Measurements from ENCODE around the gene USE1. TPM values are rescaled to one million over a fixed set of nuclear protein-coding genes. Genes with fewer than 3 reads are reported as not detected.

Gene USE1
- total RNA-seq, 1 experiment from 2014 or later: 33.5 TPM

DNA sequence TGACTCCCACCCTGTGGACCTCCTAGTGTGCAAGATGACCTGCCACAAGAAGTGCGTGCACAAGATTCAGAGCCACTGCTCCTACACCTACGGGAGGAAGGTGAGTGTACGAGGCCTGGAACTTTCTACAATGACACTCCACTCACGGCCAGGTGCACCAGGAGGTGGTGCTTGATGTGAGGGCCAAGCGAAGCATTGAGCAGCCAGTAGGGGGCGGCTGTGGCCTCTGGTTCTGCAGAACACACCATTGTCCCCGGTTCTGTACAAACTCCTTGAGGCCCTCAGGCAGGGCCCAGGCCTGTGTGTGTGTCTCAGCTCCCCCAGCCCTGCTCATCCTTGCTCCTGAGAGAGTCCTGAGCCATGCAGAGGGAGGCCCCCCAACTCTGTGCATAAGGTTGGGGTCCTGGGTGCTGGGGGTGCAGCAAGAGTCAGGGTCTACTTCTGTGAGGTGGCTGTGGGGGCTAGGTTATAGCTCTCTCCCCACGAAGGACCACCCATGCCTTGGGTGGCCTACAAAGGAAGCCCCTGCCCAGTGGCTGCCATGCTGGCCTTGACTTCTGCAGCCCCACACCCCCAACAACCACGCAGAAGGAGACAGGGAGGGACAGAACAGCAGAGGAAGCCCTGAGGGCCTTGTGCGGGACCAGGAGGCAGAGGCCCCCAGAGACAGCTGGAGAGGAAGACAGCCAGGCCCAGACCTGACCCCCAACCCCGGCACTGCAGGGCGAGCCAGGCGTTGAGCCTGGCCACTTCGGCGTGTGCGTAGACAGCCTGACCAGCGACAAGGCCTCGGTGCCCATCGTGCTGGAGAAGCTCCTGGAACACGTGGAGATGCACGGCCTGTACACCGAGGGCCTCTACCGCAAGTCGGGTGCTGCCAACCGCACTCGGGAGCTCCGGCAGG lies 9.7 kb upstream of the USE1 start:
- peak; percentile 61 for DNase-seq (ENCODE audit: low read depth)

DNA sequence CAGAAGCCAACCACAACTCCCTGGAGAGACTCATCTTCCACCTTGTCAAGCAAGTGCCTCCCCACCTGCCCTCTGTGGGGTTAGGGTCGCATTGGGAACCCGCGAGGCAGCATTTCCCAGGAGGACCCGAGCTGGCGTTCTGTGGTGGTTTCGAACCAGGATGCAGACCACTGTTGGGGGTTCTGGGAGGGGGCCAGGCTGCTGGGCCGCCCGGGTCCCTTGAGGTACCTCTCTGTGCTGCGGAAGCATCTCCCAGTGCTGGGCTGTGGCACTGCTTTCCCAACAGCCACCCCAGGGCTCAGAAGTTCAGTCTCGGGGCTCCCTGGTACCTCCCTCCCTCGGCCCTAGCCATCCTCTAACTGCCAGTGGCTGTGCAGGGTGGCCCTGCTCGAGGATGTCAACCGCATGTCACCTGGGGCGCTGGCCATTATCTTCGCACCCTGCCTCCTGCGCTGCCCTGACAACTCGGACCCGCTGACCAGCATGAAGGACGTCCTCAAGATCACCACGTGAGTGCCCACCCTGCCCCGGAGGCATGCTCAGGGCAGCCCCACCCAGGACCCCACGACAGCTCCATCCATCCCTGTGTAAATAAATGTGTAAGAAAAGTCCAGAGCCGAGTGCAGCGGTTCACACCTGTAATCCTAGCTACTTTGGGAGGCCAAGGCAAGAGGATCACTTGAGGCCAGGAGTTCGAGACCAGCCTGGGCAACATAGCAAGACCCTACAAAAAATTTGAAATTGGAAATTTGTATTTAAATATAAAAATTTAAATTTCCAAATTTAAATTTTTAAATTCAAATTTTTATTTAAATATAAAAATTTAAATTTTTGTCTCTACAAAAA lies 8.2 kb upstream of the USE1 start:
- no peak for DNase-seq (ENCODE audit: low read depth)

DNA sequence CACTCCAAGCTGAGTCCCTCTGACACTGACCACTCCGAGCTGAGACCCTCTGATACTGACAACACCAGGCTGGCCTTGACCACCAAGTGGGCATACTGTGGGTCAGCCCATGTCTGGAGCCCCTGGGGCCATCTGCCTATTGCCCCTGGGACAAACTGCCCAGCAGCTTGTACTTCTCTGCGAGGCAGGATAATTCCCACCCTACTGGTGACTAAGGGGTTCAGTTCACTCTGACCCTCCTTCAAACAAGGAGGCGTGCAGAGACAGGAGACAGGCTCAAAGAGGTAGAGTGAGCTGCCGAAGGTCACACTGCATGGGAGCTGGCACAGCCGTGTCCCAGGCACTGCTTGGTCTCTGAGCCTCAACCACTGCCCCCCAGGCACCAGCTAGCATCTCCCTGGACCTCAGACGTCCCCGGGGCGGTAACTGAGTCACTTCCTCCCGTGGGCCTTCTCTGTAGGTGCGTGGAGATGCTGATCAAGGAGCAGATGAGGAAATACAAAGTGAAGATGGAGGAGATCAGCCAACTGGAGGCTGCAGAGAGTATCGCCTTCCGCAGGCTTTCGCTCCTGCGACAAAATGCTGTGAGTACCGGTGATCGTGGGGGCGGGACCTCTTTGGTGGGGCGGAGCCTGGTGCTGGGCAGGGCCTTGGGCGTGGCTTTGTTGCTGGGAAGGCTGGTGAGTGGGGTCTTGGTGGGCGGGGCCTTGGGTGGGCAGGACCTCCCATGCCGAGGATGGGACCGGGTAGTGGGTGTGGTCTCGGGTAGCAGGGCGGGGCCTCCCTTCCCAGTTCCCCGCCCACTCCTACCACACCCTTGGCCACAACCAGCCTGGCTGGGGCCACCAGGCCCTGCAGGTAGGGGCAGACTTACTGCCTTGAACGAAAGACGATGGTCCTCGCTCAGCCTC lies 5.8 kb upstream of the USE1 start:
- peak; percentile 73 for DNase-seq (ENCODE audit: low read depth)

DNA sequence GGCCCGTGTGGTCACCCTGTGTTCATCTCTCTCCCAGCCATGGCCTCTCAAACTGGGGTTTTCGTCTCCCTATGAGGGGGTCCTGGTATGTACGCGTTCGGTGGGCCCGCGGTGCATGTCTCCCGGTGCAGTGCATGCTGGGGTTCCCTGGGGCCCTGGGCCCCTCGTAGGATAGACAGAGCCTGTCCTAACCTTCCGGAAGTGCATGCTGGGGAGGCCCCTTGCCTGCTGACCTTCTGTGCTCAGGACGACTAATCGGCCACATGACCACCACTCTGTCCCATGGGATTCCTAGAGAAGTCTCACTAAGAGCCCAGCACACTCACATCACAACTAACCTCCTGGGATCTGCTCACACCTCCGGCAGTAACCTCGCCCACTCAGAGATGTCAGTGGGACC lies 4.9 kb upstream of the USE1 start:
- no peak for DNase-seq (ENCODE audit: low read depth)

DNA sequence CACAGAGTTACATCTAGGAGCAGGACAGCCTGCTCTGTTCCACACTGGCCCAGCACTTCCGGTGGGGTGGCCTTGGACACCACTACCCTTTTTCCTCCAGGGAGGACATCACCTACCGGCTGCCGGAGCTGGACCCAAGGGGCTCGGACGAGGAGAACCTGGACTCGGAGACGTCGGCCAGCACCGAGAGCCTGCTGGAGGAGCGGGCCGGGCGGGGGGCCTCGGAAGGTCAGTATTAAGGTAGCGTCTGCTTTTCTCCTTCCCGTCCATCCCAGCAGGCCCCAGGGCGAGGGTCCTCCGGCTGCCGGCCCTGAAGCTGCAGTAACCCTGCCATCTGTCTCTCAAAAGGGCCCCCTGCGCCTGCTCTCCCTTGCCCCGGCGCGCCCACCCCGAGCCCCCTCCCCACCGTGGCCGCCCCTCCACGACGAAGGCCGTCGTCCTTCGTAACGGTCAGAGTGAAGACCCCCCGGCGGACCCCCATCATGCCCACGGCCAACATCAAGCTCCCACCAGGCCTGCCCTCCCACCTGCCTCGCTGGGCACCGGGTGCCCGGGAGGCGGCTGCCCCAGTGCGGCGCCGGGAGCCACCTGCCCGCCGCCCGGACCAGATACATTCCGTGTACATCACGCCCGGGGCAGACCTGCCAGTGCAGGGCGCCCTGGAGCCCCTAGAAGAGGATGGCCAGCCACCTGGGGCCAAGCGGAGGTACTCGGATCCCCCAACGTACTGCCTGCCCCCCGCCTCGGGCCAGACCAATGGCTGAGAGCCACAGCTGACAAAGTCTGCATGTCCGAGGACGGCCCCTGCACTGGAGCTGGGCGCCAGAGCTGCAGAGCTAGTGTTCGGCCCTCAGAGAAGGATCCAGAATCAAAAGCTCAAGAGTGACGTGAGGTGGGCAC lies 3.4 kb upstream of the USE1 start:
- DNase-seq (ENCODE audit: low read depth): no peak

DNA sequence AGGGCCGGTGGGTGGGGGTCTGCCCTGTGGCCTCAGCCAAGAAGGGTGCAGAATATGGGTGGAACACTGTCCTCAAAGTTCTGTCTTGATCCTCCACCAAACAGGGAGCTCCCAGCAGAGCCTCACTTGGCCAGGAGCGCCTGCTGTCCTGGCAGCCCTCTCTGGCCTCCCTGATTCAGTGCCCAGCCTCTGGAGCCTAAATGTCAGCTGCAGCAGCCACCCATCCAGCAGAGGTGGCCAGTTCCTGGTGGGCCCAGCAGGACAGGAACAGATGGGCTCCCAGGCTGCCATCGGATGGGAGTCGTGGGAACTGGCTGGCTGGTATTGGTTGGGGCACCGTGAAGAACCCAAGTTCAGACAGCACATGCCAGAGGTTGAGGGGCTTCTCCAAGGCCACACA lies 1.8 kb upstream of the USE1 start:
- DNase-seq (ENCODE audit: low read depth): no peak

DNA sequence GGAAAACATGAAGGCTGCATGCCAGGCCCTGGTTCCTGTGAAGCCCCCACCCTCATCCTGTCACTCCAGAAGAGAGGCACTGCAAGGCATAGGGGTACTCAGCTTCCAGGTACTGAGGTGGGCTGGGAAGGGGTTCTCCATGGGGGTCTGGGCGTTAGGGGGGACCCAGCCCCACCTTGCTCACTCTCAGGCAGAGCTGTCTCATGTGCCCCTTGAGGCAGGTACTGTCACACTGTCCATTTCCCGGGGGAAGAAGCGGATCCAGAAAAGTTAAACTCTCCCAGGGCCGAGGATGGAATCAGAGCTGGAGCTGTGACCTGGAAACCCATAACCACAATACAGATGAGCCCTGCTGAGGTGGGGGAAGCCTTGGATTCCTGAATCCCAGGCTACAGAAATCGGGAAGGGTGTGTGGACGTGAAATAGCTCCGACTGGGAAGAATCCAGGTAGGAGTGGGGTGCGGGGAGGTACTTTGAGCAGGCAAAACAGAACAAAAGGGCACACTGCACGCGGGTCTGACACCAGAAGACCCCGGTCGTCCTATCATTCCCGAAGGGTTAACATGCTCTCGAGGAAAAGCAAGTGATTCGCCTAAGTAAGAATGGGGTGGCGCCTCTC lies 540 bp upstream of the USE1 start:
- no peak for DNase-seq (ENCODE audit: low read depth)

DNA sequence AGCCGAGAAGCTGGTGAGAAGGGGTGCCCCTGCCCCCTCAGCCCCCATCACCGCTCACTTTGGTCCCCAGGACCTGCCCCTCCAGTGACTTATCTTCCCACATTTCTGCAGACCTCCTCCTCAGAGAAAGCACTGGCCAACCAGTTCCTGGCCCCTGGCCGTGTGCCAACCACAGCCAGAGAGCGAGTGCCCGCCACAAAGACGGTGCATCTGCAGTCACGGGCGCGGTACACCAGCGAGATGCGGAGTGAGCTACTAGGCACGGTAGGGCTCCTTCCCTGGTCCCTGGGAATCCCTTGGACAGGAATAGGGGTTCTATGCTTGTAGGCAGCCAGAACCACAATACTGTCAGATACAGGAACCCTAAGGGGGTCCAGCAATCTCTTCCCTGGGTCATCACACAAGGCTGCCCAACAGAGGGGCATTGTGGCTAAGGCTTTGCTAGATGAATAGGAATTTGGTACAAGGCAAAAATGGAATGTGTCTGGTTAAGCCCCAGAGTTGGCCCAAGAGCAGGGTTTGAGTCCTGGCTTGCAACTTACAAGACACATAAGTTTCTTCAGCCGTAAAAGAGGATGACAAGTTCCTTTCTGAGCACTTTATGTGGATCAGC lies 1.0 kb downstream of the USE1 start:
- DNase-seq (ENCODE audit: low read depth): no peak

DNA sequence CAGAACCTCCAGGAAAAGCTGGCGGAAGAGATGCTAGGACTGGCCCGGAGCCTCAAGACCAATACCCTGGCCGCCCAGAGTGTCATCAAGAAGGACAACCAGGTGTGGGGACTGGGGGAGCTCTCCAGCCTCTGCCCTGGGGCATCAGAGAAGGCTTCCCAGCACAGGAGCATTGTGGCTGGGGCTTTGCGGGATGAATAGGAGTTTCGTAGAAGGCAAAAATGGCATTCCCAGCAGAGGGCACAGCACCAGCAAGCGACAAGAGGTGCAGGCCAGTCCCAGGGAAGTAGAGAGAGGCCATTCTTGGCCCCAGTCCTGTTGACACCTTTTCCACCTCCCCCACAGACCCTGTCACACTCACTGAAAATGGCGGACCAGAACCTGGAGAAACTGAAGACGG lies 4.1 kb downstream of the USE1 start:
- DNase-seq (ENCODE audit: low read depth): no peak

DNA sequence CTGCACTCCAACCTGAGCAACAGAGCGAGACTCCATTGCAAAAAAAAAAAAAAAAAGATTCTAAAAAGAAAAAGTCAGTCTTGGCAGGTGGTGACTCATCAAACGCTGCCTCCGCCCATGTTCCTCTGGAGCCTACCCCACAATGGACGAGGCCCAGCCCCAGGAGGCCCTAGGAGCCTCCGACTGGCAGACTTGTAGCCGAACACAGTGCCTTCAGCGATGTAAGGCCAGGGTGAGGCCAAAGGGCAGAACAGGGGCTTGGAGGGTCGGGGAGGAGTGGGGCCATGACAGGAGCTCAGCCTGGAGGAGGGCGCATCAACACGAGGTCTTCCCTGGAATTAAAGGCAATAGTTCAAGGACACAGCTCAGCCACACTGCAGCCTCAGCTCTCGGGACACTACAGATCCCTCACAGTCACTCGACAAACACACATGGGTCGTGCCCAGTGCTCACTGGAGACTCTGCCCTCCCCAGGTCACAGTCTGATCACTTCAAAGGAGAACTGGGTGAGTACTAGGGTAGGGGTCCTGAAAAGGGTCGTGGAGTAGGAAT lies 5.1 kb downstream of the USE1 start:
- DNase-seq (ENCODE audit: low read depth): peak; percentile 89

DNA sequence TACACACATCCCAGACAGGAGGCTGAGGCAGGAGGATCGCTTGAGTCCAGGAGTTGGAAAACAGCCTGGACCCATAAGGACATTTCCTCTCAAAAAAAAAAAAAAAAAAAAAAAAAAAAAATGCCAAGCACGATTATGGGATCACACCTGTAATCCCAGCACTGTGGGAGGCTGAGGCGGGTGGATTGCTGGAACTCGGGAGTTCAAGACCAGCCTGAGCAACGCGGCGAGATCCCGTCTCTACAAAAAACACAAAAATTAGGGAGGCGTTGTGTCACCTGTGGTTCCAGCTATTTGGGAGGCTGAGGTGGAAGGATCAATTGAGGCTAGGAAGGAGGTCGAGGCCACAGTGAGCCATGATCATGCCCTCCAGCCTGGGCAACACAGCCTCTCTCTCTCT lies 9.9 kb downstream of the USE1 start:
- no peak for DNase-seq (ENCODE audit: low read depth)

DNA sequence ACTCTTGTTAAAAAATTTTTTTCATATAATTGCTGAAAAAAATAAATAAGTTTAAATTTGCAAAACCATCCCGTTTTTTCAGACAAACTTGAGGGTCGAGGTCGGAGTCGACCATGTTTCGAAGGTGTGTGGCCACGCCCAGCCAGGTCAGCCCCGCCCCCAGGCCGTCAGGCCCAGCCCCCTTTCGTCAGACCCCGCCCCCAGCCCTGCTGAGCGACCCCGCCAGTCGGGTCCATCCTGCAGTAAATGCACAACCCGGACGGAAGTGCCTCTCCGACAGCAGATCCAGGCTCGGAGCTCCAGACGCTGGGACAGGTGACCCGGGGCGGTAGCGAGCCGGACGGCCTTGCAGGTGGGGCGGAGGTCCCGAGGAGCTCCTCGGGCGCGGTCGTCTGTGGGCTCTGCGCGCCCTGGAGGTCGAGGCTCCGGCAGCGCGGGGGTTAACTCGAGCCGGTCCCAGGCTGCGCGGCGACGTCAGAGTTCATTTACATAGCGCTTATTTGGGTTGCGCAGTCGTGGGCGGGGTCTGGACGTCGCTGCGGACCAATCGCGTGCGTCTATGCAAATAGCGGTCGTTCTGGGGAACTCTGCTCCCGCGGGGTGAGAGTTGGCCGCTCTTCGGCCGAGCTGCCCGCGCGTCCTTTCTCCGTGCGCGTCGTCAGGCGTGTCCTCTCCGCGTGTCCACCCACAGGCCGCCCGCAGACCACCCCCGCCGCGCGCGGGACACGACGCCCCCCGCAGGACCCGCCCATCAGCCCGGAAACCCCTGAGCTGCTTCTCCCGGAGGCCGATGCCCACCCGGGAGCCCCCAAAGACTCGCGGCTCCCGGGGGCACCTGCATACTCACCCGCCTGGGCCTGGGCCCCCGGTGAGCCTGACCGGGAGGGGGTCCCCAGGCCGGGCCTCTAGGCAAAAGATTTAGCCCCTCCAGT lies 11.1 kb downstream of the USE1 start, which contains the start of gene OCEL1:
OCEL1 (plus strand) TSS at position 225 of the 932 bp plus-strand sequence; CDS start at position 247, 22 bp downstream.
- DNase-seq (ENCODE audit: low read depth): peak; percentile 99

DNA sequence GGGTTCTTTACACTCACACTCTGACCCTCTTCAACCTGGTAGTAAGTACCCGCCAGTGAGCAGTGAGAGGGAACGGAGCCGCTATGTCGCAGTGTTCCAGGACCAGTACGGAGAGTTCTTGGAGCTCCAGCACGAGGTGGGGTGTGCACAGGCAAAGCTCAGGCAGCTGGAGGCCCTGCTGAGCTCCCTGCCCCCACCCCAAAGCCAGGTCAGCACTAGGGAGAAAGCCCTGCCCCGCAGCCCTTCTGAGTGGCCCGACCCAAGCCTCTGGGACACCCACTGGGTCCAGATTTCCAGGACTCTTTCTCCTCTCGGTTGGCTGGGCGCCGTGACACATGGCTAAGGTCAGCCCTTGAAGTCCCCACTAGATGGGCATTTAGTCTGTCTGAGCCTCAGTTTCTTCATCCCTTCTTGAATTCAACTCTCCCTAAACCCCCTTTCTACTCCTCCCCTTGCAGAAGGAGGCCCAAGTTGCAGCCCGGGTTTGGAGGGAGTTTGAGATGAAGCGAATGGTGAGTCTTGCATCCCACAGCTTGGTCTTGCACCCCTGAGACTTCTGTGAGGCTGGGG lies 12.7 kb downstream of the USE1 start:
- DNase-seq (ENCODE audit: low read depth): no peak

DNA sequence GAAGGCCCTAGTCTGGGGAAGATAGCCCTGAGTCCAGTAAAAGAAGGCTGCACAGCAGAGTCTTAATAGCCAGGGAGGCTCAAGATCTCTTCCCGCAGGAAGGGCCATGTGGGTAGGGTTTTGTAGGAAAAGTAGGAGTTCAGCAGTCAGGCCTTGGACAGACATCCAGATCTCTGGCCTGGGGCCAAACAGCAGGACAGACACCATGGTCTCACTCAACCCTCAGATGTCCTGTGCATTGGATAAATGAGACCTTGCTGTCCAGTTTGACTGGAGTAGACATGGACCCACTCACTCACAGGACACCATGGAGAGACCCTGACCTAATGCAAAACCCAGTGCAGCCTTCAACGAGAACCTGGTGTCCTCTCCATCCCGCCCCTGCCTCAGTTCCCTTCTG lies 14.7 kb downstream of the USE1 start:
- DNase-seq (ENCODE audit: low read depth): no peak

DNA sequence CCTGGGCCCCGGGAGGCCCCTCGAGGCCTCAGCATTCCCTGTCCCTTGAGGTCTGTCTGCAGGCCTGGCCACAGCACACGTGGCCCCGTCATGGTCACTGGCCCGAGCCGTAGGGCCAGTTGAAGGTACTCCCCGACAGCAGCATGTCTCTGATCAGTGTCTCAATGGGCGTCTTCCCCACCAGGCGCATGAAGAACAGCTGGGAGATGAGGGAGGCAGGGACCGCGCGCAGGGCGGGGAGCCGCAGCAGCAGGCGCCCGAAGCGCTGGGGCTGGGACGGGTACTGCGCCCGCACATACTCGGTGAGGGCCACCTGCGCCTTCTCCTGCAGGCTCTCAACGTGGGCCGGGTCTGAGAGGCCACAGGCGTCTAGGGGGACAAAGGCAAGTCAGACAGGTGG lies 17.1 kb downstream of the USE1 start:
- no peak for DNase-seq (ENCODE audit: low read depth)

DNA sequence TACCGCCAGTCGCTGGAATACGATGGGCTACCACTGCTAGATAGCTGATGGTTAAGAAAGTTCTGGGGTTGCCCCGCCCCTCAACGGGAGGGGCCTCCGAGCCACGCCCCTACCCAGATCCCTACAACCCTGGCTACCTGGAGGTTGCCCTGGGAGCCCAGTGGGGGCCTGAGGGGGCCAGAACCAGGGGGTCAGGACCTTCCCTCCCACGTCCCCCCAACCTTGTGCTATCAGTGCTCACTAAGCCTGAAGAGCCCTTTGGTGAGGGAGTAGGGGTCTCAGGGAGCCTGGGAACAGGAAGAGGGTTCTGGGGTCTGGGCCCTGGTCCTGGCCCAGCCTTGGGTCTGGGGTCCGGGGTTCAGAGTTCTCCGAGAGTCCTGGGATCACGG lies 19.7 kb downstream of the USE1 start:
- peak; percentile 72 for DNase-seq (ENCODE audit: low read depth)

DNA sequence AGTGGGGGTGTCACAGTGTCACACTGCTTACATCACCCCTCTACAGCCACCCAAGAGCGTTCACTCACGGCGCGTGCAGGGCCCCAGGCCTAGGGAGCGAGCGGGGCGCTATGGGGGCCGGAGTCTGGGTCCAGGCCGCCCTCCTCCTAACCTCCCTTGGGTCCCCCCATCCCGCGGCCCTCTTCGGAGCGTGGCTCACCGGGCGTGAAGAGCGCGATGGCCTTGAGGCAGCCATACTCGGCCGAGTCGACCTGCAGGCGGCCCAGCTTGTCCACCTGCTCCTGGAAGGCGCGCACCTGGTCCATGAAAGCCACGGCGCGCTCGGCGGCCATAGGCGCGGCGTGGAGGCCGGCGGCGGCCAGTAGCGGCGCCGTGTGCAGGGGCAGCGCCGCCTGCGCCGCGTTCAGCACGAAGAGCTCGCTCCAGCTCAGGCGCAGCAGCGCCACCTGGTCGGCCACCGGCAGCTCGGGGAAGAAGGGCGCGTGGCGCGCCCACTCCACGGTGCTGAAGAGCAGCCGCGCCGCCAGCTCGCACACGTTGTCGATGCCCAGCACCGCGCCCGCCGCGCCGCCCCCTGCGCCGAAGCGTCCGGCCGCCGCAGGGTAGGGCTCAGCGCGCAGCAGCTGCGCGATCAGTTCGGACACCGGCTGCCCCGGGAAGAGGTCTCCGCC lies 20.3 kb downstream of the USE1 start:
- DNase-seq (ENCODE audit: low read depth): peak; percentile 82

Data from Daoy (cell line).